K562 (cell line): ENCODE data around the gene DBT. TPM values are rescaled to one million over a fixed set of nuclear protein-coding genes. Genes with fewer than 3 reads are reported as not detected.
A peak's percentile ranks its signal among the peaks of the same experiment; 100 is the strongest.

ENCODE experiments used
- ATAC-seq: fragments of 200-7000 bp; cut with Tn5 transposase; 3 replicates; pipeline ENCODE4 v1.9.1; 2020; ENCODE audit warnings: moderate library complexity
- BruUV-seq: library from RNA; stranded (reverse); fragments of 400-500 nt; replicated peaks from 2 replicates; lab custom pipeline; 2021; lab: Mats Ljungman, UMichigan
- CTCF ChIA-PET: fragments of 300-600 bp; formaldehyde crosslinking; extraction: SDS; loops from one replicate; lab custom pipeline; 2021; ENCODE audit warnings: low intra/inter-chr PET ratio; lab: Yijun Ruan, JAX
- POLR2A ChIA-PET: fragments of 300-600, 350-650 bp; sonication (Branson Sonifier 250); formaldehyde crosslinking; extraction: SDS; loops from one replicate; lab custom pipeline; 2021; ENCODE audit warnings: antibody characterized with exemption, inconsistent platforms; lab: Yijun Ruan, JAX
- DNase-seq, 4 experiments: peaks; one replicate each; pipeline versions ENCODE4 v3.0.0 to v3.0.0-alpha.2; 2011 to 2018; ENCODE audit warnings: low spot score in 3 of 4, mixed read lengths in 3 of 4; ENCODE audit errors: extremely low read depth in 1 of 4
- FAIRE-seq: peaks from 2 replicates; lab custom pipeline; 2011; peaks lifted over from hg19 to GRCh38; lab: Jason Lieb, UNC
- H2AFZ ChIP-seq: 2 replicates; pipeline ENCODE4 v1.6.0; 2011; ENCODE audit warnings: low read depth, low read length, control low read depth, inconsistent platforms
- H3K27ac ChIP-seq: fragments of 200-600 bp; 3 replicates; pipeline ENCODE4 v1.8.0; 2011; ENCODE audit warnings: low read depth, mild to moderate bottlenecking, control low read depth, inconsistent platforms, low read length, moderate library complexity, mixed read lengths; ENCODE audit errors: extremely low read depth
- H3K27me3 ChIP-seq, 2 experiments: fragments of 300-600 bp in 1 of 2; 2 replicates in 1 of 2; 3 replicates in 1 of 2; pipeline versions ENCODE4 v1.6.0 to v1.8.0; 2011; ENCODE audit warnings: inconsistent platforms in 2 of 2, low read length in 2 of 2, mild to moderate bottlenecking in 1 of 2, mixed read lengths in 1 of 2, moderate library complexity in 1 of 2; ENCODE audit not compliant: control insufficient read depth in 2 of 2, insufficient read depth in 2 of 2
- H3K36me3 ChIP-seq: fragments of 300-600 bp; 3 replicates; pipeline ENCODE4 v1.8.0; 2011; ENCODE audit warnings: mild to moderate bottlenecking, low read length, inconsistent platforms; ENCODE audit not compliant: control insufficient read depth, insufficient read depth
- H3K4me1 ChIP-seq, 2 experiments: fragments of 200-600 bp in 1 of 2; replicated peaks in 1 of 2; 2 replicates in 1 of 2; 3 replicates in 1 of 2; pipeline versions ENCODE4 v1.5.1 to v1.8.0; 2011; ENCODE audit warnings: inconsistent platforms in 2 of 2, low read length in 2 of 2, mild to moderate bottlenecking in 1 of 2, mixed read lengths in 1 of 2, moderate library complexity in 1 of 2; ENCODE audit not compliant: control insufficient read depth in 2 of 2, insufficient read depth in 2 of 2
- H3K4me2 ChIP-seq: 2 replicates; pipeline ENCODE4 v1.6.1; 2011; ENCODE audit warnings: low read length, control low read depth, inconsistent platforms, mixed read lengths; ENCODE audit not compliant: insufficient read depth
- H3K4me3 ChIP-seq: fragments of 200-600 bp; sonication (generic), shearing (Covaris generic); 2 replicates; pipeline ENCODE4 v1.5.1; 2016; ENCODE audit warnings: control low read depth, inconsistent platforms
- H3K79me2 ChIP-seq: fragments of 200-600 bp; 3 replicates; pipeline ENCODE4 v1.8.0; 2011; ENCODE audit warnings: low read length, inconsistent platforms; ENCODE audit not compliant: control insufficient read depth, insufficient read depth
- H3K9ac ChIP-seq, 2 experiments: 2 replicates each; pipeline versions ENCODE4 v1.6.0 to v1.6.1; 2011; ENCODE audit warnings: low read depth in 2 of 2, low read length in 2 of 2, control low read depth in 1 of 2, inconsistent platforms in 1 of 2, mild to moderate bottlenecking in 1 of 2, mixed read lengths in 1 of 2; ENCODE audit not compliant: insufficient read depth in 1 of 2
- H3K9me1 ChIP-seq: one replicate; pipeline ENCODE4 v1.6.0; 2011; ENCODE audit warnings: inconsistent platforms, mild to moderate bottlenecking, low read length, moderate library complexity; ENCODE audit not compliant: control insufficient read depth, insufficient read depth
- H3K9me3 ChIP-seq: replicated peaks from 2 replicates; pipeline ENCODE4 v1.5.1; 2011; ENCODE audit warnings: low read depth, low read length, inconsistent platforms; ENCODE audit not compliant: control insufficient read depth, insufficient read depth
- H4K20me1 ChIP-seq: replicated peaks from 2 replicates; pipeline ENCODE4 v1.6.1; 2011; ENCODE audit warnings: low read length, inconsistent platforms, mixed read lengths; ENCODE audit not compliant: control insufficient read depth, insufficient read depth
- CBX3 ChIP-seq, 2 experiments: IDR thresholded peaks; 1 replicate in 1 of 2; 2 replicates in 1 of 2; pipeline ENCODE4 v1.6.1; 2012; ENCODE audit warnings: inconsistent platforms in 2 of 2, low read length in 2 of 2, borderline replicate concordance in 1 of 2, control low read depth in 1 of 2
- MIER1 ChIP-seq: fragments of 450-650 bp; IDR thresholded peaks from 2 replicates; pipeline ENCODE4 v1.6.1; 2016; ENCODE audit warnings: antibody characterized with exemption, mild to moderate bottlenecking, low read depth
- NELFE ChIP-seq: IDR thresholded peaks from 2 replicates; pipeline ENCODE4 v1.6.1; 2011; ENCODE audit warnings: mild to moderate bottlenecking; ENCODE audit not compliant: insufficient read depth, insufficient read length
- NR2F6 ChIP-seq: fragments of 450-650 bp; formaldehyde crosslinking; IDR thresholded peaks from 2 replicates; pipeline ENCODE4 v1.4.0; 2020; ENCODE audit warnings: mild to moderate bottlenecking
- SAFB2 ChIP-seq: fragments of 200-400 bp; formaldehyde crosslinking; IDR thresholded peaks from 2 replicates; pipeline ENCODE4 v1.6.1; 2018; ENCODE audit warnings: borderline replicate concordance, low read length, low read depth, moderate library complexity; ENCODE audit not compliant: severe bottlenecking
- STAT5B ChIP-seq: fragments of 250-450 bp; sonication (Bioruptor Pico); IDR thresholded peaks from 2 replicates; pipeline ENCODE4 v1.8.0; 2021; ENCODE audit warnings: mild to moderate bottlenecking, inconsistent platforms
- ZBTB17 ChIP-seq: fragments of 450-650 bp; formaldehyde crosslinking; IDR thresholded peaks from 2 replicates; pipeline ENCODE4 v1.4.0; 2020; ENCODE audit warnings: mild to moderate bottlenecking
- ZBTB8A ChIP-seq: fragments of 450-650 bp; IDR thresholded peaks from 2 replicates; pipeline ENCODE4 v1.6.1; 2018; ENCODE audit warnings: mild to moderate bottlenecking, moderate library complexity; ENCODE audit not compliant: partially characterized antibody
- ZFP91 ChIP-seq: sonication (generic); formaldehyde crosslinking; IDR thresholded peaks from 2 replicates; pipeline ENCODE4 v1.8.0; 2022; ENCODE audit warnings: mild to moderate bottlenecking, missing genetic modification reagents
- ZNF445 ChIP-seq: fragments of 250-450 bp; sonication (Bioruptor Pico); IDR thresholded peaks from 2 replicates; pipeline ENCODE4 v1.4.0; 2020; ENCODE audit warnings: low read depth, mild to moderate bottlenecking, moderate library complexity
- WGBS: fragments of 100-300 bp; shearing (Covaris generic); methylation state at CpG from one replicate; pipeline ENCODE4 v1.1.6; 2016; ENCODE audit warnings: low coverage, mixed read lengths; ENCODE audit not compliant: insufficient coverage; ENCODE audit errors: missing lambda C conversion rate; 5-methylcytosine and 5-hydroxymethylcytosine counted together
- in situ Hi-C: fragments of 300-500 bp; cut with MboI; formaldehyde crosslinking; loops from 4 replicates; pipeline ENCODE4 v1.15.0; 2018; ENCODE audit warnings: inconsistent platforms, mixed read lengths
- intact Hi-C: fragments of 100-400 bp; cut with micrococcal nuclease; formaldehyde crosslinking; loops from 2 replicates; pipeline ENCODE4 v1.14.2; 2022
- polyA plus RNA-seq, 8 experiments: library from polyadenylated mRNA; depleted of rRNA in 4 of 8; stranded (reverse) in 5 of 8; unstranded in 3 of 8; fragments of >200 nt; fragmentation: Nextera tagmentation in 2 of 8; fragmentation: Illumina TruSeq in 1 of 8; extraction: Ambion mirVana in 2 of 8; extraction: Trizol in 1 of 8; gene quantifications; 2 replicates each; pipeline versions ENCODE4 v1.2.1 to v1.2.3, GENCODE V29; 2011 to 2014; ENCODE audit warnings: inconsistent platforms in 1 of 8, missing spikeins in 1 of 8
- total RNA-seq, 7 experiments: library from RNA; depleted of rRNA in 6 of 7; stranded (reverse); fragments of >200 nt in 6 of 7; fragmentation: Illumina TruSeq in 2 of 7; extraction: Trizol in 2 of 7; gene quantifications; 2 replicates each; pipeline versions ENCODE4 v1.2.1 to v1.2.3, GENCODE V29; 2011 to 2021; ENCODE audit warnings: low replicate concordance in 1 of 7
- TF ChIP-seq, protein P1 (sequence below): fragments of 250-450 bp; sonication (Bioruptor Pico); IDR thresholded peaks from 2 replicates; pipeline ENCODE4 v1.8.0; 2021; ENCODE audit warnings: moderate library complexity, mild to moderate bottlenecking, inconsistent platforms

The DBT gene
- total and polyA plus RNA-seq, 9 of the 15 experiments (the other 6 are each of a cell fraction or from before 2014, with no cell fraction given): 2.7 to 13.5 (median 7.3) TPM

GRCh38 chr1:100292711-100293110, 43.1 kb upstream of the DBT start:
- TF ChIP-seq ZBTB8A (peak; percentile 16), ZBTB17 (no peak)
- no peak for DNase-seq
- H3K4me2 ChIP-seq: no peak overlapping the region
- in situ Hi-C loops (no loop called here), intact Hi-C loops (no loop called here)
- BruUV-seq: no TSS peak
- no peaks in the 10 kb centered on the region for H3K9me1 ChIP-seq
- no peaks in the 10 kb centered on the region for H4K20me1 ChIP-seq
- peaks cover 51% of the 10 kb centered on the region; the same call in 2 of the 3 replicates for H3K36me3 ChIP-seq
- FAIRE-seq: no peak
- WGBS: 6% methylated on average over 1 of the region's 1 CpG
- no peaks in the 10 kb centered on the region for H3K79me2 ChIP-seq
- H3K4me1 ChIP-seq: no peaks in the 10 kb centered on the region; a peak in 1 of 5 replicates
- H3K9me3 ChIP-seq: no peaks in the 10 kb centered on the region
- H3K27me3 ChIP-seq: no peaks in the 10 kb centered on the region
- H2AFZ ChIP-seq: no peak overlapping the region
- ATAC-seq: no peak
- ChIA-PET CTCF (no interaction called here), POLR2A (interaction anchor here (1.4 kb wide), 1 partner anchor 9 kb away, joined by 4 read pairs; no protein-coding TSS in a partner anchor)
- no peak overlapping the region for H3K9ac ChIP-seq
- H3K27ac ChIP-seq: no peak overlapping the region
- H3K4me3 ChIP-seq: no peak overlapping the region

GRCh38 chr1:100290291-100290690, 40.7 kb upstream of the DBT start:
- FAIRE-seq: no peak
- POLR2A ChIA-PET: interaction anchor here (0.9 to 2.1 kb wide), 7 partner anchors 9 to 72 kb away, joined by 3 to 10 read pairs (median 5); partner anchors contain the start of gene DBT
- Histone ChIP-seq H3K4me3 (no peak overlapping the region), H3K27me3 (no peaks in the 10 kb centered on the region), H3K27ac (no peak overlapping the region), H3K36me3 (peaks cover 73% of the 10 kb centered on the region), H3K9me3 (no peaks in the 10 kb centered on the region), H3K79me2 (no peaks in the 10 kb centered on the region), H3K9me1 (no peaks in the 10 kb centered on the region), H3K9ac (no peak overlapping the region), H2AFZ (no peak overlapping the region), H3K4me2 (no peak overlapping the region), H3K4me1 (no peaks in the 10 kb centered on the region; a peak in 1 of 5 replicates), H4K20me1 (no peaks in the 10 kb centered on the region)
- no peak for DNase-seq
- in situ Hi-C loops (no loop called here), intact Hi-C loops (no loop called here)
- WGBS: 100% methylated on average over 2 of the region's 2 CpGs
- no peak for ATAC-seq
- BruUV-seq: no TSS peak
- CTCF ChIA-PET: no interaction called here
- TF ChIP-seq NR2F6 (CRISPR knock-in tag) (no peak), MIER1 (no peak), ZNF445 (no peak), SAFB2 (no peak), STAT5B (CRISPR knock-in tag) (no peak), ZFP91 (CRISPR knock-in tag) (no peak), CBX3 (IDR thresholded peaks at IDR 0.05; ENCODE audit: borderline replicate concordance in 1 of 2, low read length in 2 of 2) (no peak), NELFE (no peak)
- TF ChIP-seq, protein P1, sequence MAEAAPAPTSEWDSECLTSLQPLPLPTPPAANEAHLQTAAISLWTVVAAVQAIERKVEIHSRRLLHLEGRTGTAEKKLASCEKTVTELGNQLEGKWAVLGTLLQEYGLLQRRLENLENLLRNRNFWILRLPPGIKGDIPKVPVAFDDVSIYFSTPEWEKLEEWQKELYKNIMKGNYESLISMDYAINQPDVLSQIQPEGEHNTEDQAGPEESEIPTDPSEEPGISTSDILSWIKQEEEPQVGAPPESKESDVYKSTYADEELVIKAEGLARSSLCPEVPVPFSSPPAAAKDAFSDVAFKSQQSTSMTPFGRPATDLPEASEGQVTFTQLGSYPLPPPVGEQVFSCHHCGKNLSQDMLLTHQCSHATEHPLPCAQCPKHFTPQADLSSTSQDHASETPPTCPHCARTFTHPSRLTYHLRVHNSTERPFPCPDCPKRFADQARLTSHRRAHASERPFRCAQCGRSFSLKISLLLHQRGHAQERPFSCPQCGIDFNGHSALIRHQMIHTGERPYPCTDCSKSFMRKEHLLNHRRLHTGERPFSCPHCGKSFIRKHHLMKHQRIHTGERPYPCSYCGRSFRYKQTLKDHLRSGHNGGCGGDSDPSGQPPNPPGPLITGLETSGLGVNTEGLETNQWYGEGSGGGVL (CRISPR knock-in tag): no peak
